DND-41 (cell line): ENCODE results near the gene KCNH2.

Experiments
- EZH2 ChIP-seq: IDR thresholded peaks from 3 replicates; pipeline ENCODE4 v1.6.1; 2012; ENCODE audit warnings: borderline replicate concordance, low read depth, mild to moderate bottlenecking, moderate library complexity, low read length, inconsistent platforms; ENCODE audit not compliant: severe bottlenecking
- TF ChIP-seq, protein P1 (sequence below): IDR thresholded peaks from 2 replicates; pipeline ENCODE4 v1.5.1; 2012; ENCODE audit warnings: borderline replicate concordance, low read length, moderate library complexity, mild to moderate bottlenecking; ENCODE audit not compliant: poor library complexity, severe bottlenecking; ENCODE audit errors: extremely low read depth

DNA sequence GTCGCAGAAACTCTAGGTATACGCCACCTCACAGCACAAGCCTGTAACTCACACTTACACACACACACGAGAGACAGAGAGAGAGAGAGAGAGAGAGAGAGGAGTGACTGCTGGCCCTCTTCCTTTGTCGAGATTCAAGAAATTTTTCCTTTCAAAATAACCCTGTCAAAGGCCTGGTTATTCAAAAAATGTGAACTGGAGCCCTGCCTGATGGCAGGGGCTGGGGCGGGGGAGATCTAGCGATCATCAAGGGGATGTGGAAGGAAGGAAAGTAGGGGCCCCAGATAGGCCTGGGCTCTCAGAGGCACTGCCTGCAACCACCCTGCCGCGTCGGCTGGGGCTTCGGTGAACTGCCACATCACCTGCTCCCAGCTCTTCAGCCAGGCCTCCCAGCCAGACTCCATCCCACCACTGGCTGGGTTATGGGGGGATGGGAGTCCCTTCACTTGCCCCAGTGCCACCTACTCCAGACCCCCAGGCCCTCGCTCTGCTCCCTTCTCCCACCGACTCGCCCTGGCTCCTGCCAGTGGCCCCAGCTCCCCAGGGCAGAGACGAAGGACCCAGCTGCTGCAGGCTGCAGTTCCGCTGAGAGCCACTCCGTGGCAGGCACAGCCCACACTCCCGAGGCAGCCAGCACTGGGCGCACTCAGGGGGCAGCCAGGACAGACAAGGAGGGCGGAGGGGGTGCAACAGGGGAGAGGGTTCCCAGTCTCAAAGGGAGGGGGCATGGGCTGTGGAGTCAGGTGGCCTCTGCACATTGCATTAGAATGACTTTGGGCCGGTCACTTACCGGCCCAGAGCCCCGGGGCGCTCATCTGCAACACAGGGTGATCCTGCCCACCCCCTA lies 15.3 kb downstream of the KCNH2 start:
- TF ChIP-seq, protein P1, sequence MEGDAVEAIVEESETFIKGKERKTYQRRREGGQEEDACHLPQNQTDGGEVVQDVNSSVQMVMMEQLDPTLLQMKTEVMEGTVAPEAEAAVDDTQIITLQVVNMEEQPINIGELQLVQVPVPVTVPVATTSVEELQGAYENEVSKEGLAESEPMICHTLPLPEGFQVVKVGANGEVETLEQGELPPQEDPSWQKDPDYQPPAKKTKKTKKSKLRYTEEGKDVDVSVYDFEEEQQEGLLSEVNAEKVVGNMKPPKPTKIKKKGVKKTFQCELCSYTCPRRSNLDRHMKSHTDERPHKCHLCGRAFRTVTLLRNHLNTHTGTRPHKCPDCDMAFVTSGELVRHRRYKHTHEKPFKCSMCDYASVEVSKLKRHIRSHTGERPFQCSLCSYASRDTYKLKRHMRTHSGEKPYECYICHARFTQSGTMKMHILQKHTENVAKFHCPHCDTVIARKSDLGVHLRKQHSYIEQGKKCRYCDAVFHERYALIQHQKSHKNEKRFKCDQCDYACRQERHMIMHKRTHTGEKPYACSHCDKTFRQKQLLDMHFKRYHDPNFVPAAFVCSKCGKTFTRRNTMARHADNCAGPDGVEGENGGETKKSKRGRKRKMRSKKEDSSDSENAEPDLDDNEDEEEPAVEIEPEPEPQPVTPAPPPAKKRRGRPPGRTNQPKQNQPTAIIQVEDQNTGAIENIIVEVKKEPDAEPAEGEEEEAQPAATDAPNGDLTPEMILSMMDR = peak; percentile 85
- no peak for TF ChIP-seq EZH2
